Stimulated activated CD8-positive, alpha-beta memory T cell treated with anti-CD3 and anti-CD28 coated beads, Interleukin-4, amount 100 ng/mL, for 48 hours (primary cell): ENCODE measurements around the gene GET3.
"Not testable (repeated sequence)": the region's sequence is repeated elsewhere in the genome, so short reads cannot be mapped to it uniquely, and the experiment has no call there.

Experiments
- DNase-seq: peaks from one replicate; pipeline ENCODE4 v3.0.0-alpha.2; 2020

Gene GET3

GRCh38 chr19:12793290-12794195 is 56.2 kb downstream of the GET3 start:
- DNase-seq: peak; percentile 94

DNA sequence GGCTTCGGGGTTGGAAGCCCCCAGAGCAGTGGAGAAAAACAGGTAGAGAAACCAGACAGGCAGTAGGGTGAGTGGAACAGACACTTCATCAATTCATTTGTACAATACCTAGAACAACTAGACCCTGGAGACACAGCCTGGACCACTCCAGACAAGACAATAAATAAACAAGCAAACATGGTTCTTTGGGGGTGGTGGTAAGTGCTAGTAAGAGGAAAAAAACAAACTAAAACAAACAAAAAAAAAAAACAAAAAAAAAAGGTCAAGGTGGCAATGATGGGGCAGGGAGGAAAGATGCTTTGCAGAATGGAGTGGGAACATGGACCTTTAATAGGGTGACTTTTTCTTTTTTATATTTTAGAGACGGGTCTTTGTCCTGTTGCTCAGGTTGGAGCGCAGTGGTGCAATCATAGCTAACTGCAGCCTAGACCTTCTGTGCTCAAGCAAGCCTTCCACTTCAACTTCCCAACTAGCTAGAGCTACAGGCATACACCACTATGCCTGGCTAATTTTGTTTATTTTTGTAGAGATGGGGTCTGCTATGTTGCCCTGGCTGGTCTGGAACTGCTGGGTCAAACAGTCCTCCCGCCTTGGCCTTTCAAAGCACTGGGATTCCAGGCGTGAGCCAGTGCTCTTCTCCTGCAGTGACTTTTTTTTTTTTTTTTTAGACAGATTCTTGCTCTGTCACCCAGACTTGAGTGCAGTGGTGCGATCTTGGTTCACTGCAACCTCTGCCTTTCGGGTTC is 57.1 kb downstream of the GET3 start:
- no peak for DNase-seq

DNA sequence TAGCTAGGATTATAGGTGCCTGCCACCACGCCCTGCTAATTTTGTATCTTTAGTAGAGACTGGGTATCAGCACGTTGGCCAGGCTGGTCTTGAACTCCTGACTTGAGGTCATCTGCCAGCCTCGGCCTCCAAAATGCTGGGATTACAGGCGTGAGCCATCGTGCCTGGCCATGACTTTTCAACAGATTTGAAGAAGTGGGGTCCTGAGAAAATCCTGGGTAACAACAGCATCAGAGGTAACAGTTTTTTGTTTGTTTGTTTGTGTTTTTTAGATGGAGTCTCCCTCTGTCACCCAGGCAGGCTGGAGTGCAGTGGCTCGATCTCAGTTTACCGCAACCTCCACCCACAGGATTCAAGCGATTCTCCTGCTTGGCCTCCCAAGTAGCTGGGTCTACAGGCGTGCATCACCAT is 57.7 kb downstream of the GET3 start:
- no peak for DNase-seq

DNA sequence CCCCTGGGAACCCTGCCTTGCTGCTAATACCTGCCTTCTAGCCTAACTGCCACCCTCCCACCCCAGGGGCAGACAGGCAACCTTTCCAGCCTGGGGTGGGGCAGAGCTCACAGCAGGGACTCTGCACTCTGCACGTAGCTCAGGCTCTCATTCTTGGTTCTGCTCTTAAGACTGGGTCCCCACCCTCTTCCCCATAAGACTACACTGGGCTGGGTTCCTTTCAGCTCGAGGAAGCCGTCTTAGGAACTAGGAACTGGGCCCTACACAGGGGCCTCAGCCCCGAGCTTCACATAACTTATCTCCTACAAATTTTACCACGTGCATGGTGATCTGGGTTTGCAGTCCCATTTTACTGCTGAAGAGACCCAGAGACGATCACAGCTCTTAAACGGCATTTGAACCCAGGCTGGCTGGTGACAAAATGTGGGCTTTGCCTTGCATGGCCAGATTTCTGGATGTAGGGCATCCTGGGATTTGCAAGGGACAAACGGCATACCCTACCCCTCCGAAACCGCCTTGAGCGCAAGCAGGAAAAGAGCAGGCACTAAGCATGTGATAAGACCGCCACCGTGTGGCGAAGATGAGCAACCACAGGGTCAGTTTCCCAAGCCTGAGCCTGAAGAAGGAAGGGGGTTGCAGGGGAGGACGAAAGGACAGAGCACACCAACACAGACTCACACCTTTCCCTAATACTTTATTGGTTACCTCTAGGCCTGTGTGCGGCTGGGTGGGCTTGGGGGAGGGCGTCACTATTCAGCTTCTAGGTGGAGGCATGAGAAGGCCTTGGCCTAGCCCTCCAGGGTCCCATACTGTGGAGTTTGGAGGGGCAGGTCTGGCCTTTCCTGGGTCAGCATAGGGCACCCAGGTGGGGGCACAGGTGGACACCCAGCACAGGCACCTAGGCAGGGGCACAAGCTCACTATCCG is 59.1 kb downstream of the GET3 start:
- peak; percentile 83 for DNase-seq

DNA sequence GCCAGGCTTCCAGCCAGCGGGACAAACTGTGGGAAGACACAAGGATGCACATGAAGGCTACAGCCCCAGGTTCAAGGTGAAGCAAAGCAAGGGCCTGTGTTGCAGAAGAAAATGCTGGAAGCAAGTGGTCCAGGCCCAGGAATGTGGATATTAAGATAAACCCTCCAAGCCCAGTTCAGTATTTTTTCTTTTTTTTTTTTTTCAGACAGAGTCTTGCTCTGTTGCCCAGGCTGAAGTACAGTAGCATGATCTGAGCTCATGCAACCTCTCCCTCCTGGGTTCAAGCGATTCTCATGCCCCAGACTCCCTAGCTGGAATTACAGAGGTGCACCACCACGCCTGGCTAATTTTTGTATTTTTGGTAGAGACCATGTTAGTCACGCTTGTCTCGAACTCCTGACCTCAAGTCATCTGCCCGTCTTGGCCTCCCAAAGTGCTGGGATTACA is 59.9 kb downstream of the GET3 start:
- no peak for DNase-seq

GRCh38 chr19:12797607-12798006 is 60.3 kb downstream of the GET3 start:
- DNase-seq: not testable (repeated sequence)
